Stimulated activated naive CD8-positive, alpha-beta T cell treated with anti-CD3 and anti-CD28 coated beads, Interleukin-15, Interleukin-2, amounts not matched to agents 100 U/mL and 50 U/mL, for 24 hours (primary cell): ENCODE data around the gene DYSF.
A peak's percentile ranks its signal among the peaks of the same experiment; 100 is the strongest.

Experiments used
- ATAC-seq: fragments of 150-1000 bp; cut with Tn5 transposase; one replicate; pipeline ENCODE4 v1.10.0; 2021
- DNase-seq: peaks from one replicate; pipeline ENCODE4 v3.0.0; 2021

Gene DYSF

DNA sequence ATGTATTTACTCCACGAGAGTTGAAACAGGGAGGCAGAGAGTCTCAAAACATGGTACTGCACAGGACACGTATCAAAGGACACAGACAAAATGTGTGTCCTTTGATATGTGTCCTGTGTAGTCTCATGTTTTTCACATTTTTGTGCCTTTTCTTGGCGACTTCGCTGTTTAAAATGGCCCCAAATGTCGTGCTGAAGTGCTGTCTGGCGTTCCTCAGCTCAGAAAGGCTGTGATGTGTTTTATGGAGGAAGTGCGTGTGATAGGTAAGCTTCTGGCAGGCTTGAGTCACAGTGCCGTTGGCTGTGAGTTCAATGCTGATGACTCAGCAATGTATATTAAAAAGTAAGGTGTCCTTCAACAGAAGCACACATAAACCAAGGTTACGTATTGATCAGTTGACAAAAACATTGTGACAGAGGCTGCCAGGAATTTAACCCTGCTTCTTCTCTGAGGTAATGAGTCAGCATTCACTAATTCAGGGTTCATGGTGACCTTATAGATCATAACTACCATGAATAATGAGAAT lies 78.2 kb downstream of the DYSF start:
- no peak for ATAC-seq

DNA sequence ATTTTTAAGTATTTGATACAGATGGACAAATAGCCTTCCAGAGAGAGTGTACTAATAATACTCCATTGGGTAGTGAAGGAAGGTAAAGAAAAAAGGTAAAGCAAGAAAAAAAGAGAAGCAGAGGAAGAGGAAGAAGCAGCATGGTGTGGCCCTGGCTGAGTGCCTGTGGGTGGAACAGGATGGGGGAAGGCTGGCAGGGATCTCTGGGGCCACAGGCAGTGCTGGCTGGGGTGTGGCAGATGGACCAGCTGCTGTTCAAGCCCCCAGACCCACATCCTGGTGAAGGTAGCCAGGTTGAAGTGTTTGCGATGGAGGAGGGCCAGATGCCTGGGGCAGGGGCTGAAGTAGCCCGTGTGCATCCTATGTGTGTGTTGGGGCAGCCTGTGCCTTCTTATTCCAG lies 79.0 kb downstream of the DYSF start:
- no peak for DNase-seq
- ATAC-seq: no peak

More for the DNA sequence above, 78.2 kb downstream of the DYSF start:
- no peak for DNase-seq

DNA sequence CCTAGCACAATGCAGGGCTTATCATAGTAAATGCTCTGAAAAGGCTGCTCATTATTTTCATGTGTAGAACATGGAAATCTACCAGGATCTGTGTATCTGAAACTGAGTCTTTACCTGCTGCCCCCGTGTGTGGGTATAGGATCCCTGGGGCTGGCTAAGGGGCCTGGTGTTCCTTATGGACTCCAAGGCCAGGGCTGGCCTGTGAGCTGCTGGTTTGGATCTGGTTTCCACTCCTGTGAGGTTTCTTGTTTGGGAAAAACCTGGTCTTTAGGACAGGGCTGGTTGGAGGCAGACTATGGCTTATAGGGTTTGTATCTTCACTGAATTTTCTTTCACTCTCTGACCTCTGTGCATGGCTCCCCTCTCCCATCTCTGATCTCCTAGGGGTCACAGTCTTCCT lies 80.8 kb downstream of the DYSF start:
- ATAC-seq: no peak
- DNase-seq: no peak

DNA sequence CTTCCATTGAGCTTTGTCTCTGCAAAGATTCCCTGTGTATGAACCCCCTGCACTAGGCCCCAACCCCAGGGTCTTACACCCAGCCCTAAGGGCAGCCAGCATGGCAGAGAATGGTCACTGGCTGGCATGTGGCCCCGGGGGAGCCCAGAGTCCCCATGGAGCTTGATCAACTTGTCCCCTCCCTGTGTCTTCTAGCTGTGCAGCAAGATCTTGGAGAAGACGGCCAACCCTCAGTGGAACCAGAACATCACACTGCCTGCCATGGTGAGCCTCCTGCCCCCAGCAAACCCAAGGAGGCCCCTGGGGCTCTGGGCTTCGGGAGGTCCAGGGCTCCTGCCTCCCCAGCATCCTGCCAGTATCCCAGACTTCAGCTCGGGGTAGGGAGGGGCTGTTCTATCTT lies 81.5 kb downstream of the DYSF start:
- DNase-seq (no peak), ATAC-seq (no peak)

DNA sequence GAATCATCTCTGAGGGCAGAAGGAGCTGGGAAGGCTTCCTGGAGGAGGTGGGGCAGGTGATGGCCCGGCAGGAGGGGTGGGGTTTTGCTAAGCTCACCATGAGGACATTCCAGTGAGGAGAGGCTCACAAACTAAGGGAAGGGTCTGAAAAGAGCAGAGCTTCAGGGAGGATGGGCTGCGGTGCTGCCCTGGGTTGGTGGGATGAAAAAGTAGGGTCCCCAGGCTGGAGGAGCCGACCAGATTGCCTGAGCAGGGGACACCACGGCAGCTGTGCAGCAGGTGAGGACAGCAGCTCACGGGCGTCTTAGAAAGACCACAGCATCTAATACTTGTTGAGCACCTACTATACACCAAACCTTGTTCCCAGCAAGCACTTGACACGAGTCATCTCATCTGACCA lies 82.2 kb downstream of the DYSF start:
- DNase-seq (no peak), ATAC-seq (no peak)

DNA sequence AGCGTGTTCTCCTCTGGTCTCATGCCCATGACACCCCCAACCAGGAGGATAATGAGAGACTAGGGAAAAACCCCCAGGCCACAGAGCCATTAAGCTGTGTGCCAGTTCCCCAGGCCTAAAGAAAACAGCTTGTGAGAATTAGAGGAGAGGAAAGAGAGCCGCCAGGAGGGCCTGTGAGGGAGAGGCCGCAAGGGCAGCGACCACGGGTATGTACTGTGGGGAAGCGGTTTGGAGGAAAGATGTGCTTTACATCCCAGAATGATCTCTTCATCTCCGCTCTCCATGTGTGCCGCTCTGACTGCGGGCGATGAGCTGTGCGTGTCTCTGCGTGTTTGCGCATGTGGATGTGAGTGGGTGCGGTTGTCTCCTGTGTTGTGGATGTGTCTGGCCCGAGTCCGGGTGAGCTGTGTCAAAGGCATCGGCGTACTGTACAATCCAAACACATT lies 82.9 kb downstream of the DYSF start:
- no peak for DNase-seq
- ATAC-seq: no peak

DNA sequence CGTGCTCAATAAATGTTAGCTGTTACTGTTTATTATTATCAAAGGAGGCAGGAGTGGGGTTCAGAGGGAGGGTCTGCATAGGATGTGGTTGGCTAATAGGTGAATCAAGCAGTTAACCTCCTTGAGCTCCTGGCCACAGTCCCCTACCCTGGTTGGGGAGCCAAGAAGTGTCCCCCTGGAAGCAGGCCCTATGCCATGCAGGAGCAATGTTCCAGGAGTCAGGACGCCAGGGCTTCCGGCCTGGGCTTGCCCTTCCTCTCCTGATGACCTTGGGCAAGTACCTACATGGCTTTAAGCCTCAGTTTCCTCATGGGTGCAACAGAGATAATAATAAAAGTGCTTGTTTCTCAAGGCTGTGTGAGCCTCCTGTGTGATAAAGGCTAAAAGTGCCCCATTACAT lies 84.9 kb downstream of the DYSF start:
- no peak for ATAC-seq
- no peak for DNase-seq

DNA sequence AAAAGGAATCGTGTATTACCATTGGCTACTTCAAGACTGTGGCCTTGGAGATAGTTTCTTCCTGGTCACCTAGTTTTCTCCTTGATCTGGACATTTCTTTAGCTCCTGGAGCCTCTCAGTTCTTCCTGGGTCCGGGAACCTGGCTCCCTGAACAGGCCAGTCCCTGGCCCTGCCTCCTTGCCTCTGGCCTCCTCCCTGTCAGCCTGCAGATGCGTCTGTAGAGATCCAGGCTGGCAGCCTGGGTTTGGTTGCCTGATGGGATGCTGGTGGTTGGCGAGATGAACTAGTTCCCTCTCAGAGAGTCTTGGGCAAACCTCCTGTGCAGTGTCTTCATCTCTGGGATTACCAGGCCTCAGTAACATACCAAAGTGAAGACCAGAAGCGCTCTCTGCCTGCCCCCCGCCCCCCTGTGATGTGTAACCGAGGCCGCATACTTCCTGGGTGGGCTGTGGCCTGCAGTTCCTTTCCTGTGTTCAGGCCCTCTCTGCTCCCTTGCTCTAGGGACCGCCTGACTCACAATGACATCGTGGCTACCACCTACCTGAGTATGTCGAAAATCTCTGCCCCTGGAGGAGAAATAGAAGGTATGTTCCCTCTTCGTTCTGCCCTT lies 85.4 kb downstream of the DYSF start:
- DNase-seq (peak; percentile 22), ATAC-seq (peak; percentile 43)

DNA sequence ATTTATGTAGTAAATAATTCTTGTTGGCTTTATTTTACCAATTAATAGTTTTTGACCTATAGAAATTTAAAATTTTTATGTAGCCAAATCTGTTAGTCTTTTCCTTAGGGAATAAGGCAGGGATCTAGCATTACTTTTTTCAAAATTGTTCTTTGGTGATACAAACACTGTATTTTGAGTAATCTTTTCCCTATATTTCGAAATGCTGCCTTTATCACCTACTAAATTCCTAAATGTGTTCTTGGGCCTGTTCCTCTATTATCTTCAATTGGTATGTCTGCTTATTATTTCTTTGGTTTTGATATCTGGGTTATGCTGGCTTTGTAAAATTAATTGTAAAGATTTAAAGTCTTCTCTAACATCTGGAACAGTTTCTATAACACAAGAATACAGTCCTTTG lies 87.5 kb downstream of the DYSF start:
- no peak for DNase-seq

DNA sequence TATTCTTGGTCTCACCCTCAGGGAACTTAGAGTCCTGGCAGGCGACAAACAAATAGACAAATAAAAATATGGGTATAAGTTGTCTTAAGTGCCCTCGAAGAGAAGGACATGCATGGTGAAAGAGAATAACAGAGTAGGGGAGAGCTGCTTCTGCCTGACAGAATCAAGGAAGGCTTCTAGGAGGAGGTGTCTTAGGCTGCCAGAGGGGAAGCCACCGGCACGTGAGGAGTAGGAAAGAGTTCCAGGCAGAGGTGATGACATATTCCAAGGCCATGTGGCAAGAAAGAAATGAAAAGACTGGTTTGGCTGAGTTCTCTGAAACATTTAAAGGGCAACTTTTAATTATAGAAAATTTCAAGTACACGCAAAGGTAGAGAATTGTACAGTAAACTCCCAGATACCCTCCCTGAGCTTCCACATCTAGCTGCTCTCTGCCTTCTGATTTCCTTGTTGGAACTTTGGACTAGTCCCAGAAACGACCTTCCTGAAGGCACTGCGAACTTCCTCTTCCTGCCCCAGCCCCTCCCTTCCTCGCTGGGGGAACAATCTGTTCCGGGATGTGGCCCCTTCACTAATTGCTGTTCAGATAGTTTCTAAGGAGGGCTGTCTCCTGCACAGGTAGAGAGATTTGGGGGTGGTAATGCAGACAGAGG lies 91.7 kb downstream of the DYSF start:
- DNase-seq (no peak), ATAC-seq (no peak)

More for the DNA sequence above, 87.5 kb downstream of the DYSF start:
- no peak for ATAC-seq

DNA sequence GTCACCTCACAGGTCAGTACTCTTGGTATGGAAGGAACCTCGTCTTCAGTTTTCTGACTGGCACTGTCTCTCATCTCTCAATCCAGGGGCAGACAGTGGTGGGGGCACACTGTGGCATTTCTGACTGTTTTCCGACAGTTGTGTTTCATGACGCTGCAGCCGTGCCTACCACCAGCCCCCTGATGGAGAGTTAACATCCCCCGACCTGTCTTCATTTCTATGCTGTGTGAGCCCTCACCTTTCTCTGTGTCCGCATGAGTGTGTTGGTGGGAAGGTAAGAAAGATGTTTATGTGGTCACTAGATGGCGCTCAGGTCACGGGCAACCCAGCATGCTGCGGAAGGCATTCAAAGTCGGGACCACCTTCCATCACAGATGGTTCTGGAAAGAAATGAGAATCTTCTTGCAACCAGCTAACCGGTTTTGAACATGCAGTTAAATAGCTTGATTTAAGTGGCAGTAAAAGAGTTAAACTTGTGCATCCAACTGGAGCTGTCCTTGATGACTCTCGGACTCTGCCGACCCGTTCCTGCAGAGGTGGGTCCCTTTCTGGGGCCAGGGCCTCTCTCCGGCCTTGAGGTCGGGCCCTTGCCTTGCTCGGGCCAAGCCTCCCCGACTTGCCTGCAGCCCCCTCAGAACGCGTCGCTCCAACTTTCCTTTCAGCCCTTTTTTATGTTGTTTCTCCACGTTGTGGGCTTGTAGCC lies 92.4 kb downstream of the DYSF start:
- ATAC-seq: peak; percentile 79
- peak; percentile 51 for DNase-seq

DNA sequence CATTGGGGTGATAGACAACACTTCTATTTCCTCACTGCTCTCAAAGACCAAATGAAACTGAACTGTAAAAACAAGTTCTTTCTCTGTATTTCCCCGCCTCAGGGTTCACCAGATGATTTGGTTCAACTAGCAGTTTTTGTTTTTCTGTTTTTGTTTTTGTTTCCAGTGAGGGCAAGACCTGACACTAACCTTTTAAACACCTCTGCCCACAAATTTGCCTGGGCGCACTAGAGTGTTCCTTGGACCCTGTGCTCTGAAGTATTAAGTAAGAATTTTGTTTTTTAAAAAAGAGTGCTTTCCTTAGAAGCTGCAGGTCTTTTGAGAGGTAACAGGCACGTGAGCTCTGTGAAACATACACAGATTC lies 92.9 kb downstream of the DYSF start:
- ATAC-seq: no peak

DNA sequence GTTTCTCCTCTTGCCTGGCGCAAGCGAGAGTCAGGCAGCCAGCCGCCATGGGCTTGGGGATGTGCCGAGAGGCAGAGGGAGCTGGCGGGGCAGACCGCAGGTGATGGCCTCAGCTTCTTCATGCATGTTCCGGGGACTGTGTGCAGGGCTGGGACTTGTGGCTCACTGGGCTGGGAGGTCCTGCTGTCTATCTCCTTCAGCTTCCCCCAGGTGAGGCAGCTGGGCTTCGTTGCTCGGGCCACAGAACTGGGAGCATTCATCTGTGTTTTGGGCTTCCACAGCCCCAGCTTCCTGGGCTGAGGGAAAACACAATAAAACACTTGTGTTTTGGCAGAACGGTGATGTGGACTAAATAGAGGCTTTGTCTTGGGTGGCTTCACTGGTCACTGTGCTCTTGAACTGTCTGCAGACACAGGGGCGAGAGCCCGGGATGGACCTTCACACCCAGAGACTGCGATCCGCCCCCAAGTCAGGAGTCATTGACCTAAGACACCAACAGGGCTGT lies 93.5 kb downstream of the DYSF start:
- ATAC-seq (no peak), DNase-seq (no peak)

More for the DNA sequence above, 92.9 kb downstream of the DYSF start:
- DNase-seq: no peak

DNA sequence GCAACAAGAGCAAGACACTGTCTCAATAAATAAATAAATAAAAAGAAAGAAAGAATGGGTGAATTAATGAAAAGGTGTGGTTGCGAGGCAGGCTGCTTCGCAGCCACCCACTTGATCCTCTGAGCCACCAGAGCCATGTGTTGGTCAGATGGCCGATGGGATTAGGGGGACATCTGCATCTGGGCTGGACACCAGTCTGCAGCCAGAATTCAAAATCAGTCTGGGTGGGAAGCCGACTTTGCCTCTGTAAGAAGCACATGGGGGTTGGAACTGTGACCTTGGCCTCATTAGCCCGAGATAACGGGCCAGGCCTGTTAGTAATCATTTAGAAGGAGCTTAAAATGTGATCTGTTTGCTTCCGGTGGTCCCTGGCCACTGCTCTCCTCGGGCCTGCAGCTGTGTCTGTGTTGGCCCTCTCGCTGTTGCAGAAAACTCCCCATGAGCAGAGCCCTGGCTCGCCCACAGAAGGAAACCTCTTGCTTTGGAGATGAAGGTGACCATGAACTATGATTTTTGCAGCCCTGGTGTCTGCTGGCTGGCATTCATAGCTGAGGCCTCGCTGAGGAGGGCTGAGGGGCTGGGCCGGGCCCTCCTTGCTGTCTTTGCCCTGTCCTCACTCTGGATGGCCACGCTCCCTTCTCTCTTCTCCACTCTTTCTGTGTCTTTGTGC lies 94.4 kb downstream of the DYSF start:
- DNase-seq (no peak), ATAC-seq (no peak)

DNA sequence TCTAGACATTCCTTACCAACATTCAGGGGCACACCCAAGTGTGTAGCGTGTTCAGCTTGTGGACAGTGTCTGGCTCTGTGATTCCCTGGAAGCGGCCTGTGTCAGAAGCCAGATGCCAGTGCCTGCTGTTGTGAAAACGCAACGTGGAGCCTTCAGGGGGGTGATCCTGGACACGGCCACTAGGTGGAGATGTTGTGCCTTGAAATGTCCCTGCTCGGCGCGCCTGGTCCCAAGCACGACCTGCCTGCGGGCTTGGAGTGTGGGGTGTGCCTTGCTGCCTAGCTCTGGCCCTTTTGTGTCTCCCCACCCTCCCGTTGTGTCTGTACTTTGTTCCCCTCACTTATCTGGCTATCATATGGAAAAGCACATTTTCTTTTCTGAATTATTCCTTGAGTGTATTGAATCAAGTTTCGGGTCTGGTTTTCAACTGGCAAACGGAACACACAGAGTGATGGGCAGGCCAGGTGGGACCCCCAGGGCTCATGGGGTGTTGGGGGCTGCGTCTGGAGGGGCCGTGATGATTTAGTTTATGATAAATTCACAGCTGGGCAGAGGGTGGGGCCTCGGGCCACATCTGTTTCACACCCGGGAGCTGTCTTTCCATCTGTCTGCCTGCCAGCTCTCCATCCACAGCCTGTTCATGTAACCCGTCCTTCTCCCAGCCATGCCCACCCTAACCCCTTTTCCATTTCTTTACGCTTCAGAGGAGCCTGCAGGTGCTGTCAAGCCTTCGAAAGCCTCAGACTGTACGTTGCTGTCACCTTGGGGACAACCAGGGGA lies 95.5 kb downstream of the DYSF start:
- DNase-seq (peak; percentile 73), ATAC-seq (peak; percentile 61)

DNA sequence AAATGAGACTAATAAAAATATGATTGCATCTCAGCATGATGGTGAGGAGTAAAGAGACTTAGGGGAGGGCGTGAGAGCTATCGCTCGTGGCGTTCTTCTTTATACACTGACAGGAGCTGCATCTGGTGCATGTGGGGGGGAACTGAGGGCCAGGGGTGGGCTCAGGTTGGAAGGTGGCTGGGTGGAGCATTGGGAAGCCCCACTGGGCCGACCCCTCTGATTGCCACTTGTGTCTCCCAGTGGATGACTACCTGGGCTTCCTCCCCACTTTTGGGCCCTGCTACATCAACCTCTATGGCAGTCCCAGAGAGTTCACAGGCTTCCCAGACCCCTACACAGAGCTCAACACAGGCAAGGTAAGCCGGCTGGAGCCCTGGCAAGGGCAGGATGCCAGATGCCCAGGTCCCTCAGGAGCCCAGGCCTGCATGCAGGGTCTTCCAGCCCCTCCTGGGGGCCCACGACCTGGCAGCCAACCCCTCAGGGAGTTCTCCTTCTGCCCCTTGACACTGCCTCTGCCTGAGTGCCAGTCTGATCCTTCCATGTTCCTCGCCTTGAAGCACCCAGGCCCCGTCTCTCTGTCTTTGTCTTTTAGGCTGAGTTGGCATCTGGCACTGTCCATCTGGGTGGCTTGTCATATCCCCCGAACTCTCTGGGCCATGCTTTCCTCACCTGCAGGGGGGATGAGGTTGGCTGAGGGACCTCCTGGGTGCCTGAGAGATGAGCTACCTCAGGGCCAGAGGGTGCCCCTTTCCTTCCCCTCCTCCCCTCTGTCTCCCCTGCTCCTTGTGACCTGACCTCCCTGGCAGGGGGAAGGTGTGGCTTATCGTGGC lies 97.7 kb downstream of the DYSF start:
- DNase-seq (no peak), ATAC-seq (no peak)

DNA sequence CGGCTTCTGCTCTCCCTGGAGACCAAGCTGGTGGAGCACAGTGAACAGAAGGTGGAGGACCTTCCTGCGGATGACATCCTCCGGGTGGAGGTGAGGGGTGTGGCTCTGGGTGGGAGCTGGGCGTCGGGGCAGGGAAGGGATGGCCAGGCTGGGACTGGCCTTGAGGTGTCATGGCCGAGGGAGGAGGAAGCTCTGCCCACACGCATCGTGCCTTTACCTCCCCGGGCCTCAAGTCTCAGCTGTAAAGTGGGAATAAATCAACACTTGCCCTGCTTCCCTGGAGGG lies 98.2 kb downstream of the DYSF start:
- DNase-seq: no peak
- no peak for ATAC-seq

DNA sequence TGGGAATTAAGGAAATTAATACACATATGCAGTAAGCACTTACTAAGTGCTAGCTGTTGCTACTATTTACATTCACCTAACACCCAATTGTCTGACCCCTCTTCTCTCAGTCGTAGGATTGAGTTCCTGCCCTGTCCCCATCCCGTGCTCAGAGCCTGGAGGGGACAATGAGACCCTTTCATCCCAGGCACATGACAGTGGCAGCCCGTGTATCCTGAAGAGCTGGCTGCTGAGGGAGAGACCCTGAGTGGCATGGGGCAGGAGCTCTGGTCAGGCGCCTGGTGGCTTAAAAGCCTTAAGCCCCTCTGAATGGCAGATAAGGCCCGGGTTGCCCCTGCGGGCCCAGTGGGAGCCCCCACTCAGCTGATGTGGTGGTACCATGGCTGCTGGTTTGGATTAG lies 99.0 kb downstream of the DYSF start:
- DNase-seq (no peak), ATAC-seq (no peak)

DNA sequence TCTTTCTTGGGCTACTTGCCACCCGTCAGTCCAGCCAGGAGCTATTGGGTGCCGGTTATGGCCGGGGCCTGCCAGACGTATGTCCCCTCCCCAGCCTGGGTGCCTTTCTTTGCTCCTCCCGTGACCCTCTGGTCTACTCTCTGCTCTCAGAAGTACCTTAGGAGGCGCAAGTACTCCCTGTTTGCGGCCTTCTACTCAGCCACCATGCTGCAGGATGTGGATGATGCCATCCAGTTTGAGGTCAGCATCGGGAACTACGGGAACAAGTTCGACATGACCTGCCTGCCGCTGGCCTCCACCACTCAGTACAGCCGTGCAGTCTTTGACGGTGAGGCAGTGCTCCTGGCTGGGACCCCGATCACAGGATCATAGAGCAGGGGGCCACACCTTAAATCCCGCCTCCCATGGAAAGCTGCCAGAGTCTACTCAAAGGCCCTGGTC lies 99.5 kb downstream of the DYSF start:
- ATAC-seq (no peak), DNase-seq (no peak)

DNA sequence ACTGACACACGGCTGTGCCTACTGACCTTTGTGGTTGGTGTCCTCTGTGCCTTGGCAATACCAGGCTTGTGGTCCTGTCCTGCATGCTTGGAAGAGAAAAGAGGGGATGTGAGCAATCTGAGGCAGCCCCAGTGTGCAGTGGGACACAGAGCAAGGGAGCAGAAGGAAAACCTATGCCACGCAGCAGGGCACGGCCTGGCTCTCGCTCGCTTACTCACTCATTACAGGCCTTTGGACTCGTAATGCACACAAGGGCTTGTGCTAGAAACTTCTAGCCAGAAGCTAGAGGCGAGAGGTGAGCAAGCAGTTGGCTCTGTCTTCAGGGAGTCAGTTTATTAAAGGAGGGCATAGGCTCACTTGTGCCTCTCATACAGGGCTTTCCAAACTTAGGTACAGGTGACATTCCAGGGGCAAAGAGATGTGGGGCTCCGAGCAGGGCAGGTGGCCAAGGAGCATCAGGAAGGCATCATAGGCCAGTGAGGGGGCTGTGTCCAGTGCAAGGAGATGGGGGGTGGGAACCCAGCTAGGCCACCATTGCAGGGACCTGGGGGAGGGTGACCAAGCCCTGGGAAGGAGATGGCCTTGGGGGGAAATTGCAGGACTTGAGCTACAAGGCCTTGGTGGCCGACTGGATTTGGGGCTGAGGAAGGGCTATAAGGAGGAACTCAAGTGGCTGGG lies 100.8 kb downstream of the DYSF start:
- ATAC-seq (no peak), DNase-seq (no peak)

DNA sequence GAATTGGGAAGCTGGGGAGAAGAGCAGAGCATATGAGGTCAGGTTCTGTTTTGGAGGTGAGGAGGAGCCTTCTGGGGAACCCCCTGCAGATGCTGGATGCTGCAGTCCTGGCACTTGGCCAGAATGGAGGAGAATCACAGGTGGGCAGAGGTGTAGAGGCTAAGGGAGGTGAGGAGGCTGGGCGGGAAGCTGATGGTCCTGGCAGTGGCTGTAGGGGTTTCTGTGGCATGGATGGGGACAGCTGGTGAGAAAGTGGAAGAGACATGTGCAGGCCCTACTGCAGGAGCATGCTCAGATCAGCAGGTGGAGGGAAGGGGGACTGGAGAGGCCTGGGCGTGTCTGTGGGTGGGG lies 101.3 kb downstream of the DYSF start:
- no peak for ATAC-seq
- no peak for DNase-seq
